ENCODE results near the gene SKIC2.

Gene SKIC2

DNA sequence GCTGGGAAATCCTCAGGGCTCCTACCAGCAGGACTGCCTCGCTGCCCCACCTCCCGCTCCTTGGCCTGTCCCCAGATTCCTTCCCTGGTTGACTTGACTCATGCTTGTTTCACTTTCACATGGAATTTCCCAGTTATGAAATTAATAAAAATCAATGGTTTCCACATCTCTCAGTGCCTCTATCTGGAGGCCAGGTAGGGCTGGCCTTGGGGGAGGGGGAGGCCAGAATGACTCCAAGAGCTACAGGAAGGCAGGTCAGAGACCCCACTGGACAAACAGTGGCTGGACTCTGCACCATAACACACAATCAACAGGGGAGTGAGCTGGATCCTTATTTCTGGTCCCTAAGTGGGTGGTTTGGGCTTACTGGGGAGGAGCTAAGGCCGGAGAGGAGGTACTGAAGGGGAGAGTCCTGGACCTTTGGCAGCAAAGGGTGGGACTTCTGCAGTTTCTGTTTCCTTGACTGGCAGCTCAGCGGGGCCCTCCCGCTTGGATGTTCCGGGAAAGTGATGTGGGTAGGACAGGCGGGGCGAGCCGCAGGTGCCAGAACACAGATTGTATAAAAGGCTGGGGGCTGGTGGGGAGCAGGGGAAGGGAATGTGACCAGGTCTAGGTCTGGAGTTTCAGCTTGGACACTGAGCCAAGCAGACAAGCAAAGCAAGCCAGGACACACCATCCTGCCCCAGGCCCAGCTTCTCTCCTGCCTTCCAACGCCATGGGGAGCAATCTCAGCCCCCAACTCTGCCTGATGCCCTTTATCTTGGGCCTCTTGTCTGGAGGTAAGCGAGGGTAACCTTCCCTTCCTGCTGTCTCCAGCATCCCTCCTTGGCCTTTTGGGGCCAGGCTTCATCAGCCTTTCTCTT lies 13.2 kb upstream of the SKIC2 start, which contains the start of gene CFB:
TSS of gene CFB (plus strand) at position 589 of the 863 bp plus-strand sequence. CDS start at position 716, 127 bp downstream.
- DNase-seq = peak; percentile 75

DNA sequence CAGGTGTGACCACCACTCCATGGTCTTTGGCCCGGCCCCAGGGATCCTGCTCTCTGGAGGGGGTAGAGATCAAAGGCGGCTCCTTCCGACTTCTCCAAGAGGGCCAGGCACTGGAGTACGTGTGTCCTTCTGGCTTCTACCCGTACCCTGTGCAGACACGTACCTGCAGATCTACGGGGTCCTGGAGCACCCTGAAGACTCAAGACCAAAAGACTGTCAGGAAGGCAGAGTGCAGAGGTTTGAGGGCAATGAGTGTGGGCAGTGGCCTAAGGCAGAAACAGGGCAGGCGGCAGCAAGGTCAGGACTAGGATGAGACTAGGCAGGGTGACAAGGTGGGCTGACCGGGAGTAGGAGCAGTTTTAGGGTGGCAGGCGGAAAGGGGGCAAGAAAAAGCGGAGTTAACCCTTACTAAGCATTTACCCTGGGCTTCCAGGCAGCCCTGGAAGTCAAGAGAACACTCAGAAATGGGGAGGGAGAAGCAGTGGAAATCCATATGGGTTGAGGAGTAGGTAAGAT lies 12.5 kb upstream of the SKIC2 start:
- no peak for DNase-seq

GRCh38 chr6:31947070-31947675 lies 11.8 kb upstream of the SKIC2 start:
- DNase-seq = no peak

GRCh38 chr6:31947864-31948263 lies 11.1 kb upstream of the SKIC2 start:
- DNase-seq = no peak

DNA sequence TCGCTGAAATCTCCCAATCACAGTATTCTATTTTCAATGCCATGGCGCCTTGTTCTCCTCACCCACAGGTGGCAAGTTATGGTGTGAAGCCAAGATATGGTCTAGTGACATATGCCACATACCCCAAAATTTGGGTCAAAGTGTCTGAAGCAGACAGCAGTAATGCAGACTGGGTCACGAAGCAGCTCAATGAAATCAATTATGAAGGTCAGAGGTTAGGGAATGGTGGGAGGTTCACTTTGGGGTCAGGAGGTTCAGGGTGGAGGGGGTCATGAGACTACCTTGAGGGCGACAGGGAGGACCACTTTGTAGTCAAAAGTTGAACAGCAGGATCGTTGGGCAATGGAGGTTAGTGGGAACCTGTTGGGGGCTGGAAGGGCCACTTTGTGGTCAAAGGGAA lies 10.7 kb upstream of the SKIC2 start:
- no peak for DNase-seq

DNA sequence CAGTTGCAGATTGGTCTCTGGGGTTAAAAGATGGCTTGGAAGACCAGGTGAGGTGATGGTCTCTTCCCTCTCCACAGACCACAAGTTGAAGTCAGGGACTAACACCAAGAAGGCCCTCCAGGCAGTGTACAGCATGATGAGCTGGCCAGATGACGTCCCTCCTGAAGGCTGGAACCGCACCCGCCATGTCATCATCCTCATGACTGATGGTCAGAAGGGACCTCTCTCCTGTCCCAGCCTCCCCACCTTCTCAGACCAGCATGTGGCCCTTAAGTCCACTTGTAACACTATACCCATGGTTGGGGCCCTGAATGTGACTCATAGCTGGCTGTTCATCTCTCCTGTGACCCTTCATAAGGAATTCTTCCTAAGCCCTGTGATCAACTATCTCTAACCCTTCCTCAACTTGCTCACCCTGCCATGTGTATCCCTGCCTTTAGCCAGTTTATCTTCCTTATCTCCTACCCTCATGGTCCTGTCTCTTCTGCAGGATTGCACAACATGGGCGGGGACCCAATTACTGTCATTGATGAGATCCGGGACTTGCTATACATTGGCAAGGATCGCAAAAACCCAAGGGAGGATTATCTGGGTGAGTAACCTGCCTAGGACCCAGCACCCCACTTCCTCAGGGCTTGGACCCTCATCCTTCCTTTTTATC lies 10.1 kb upstream of the SKIC2 start:
- DNase-seq = no peak

DNA sequence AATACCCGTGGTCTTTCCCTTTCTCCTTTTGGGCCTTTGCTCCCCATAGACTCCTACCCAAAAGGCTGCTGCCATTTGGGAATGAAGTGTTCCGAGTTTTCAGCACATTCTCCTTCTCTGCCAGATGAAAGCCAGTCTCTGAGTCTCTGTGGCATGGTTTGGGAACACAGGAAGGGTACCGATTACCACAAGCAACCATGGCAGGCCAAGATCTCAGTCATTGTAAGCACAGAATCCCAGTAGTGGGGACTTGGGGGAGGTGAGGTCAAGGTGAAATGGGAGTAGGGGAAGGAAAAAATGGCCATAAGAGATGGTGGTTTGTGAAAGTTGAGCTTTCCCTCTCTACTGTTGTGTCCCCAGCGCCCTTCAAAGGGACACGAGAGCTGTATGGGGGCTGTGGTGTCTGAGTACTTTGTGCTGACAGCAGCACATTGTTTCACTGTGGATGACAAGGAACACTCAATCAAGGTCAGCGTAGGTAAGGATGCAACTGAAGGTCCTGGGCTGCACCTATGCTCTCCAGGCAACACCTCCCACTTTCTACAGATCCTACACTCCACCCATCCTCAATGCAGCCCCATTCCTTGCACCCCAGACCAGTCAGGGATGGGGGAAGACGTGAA lies 8.9 kb upstream of the SKIC2 start:
- DNase-seq = no peak

DNA sequence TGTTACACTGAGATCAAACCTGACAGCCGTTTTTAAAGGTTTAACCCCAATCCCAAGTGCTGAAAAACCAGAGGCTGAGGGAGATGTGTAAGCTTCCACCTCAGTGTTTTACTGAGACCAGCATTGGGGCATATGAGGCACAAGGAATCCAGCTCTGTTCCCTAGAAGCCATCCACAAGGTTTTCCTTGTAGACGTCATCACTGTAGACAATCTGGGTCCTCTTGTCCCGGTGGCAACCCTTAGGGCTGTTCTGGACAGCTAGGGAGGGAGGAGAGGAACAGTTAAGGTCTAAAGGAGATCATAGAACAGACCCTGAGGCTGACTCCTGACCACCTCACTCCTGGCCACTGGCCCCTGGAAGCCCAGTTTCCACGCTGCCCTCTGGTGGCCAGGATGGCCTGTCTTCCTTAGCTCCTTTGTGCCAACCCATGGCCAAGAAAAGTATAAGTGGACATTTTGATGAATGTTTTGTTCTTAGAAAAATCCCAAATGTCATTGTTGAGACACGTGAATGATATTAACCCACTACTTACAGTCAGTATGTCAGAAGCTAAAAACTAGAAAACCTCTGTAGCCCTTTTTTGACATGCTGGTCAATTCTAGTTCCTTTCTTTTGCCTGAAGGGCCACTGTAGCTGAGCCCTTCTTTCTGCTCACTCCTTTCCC lies 6.7 kb upstream of the SKIC2 start:
- DNase-seq = peak; percentile 47

DNA sequence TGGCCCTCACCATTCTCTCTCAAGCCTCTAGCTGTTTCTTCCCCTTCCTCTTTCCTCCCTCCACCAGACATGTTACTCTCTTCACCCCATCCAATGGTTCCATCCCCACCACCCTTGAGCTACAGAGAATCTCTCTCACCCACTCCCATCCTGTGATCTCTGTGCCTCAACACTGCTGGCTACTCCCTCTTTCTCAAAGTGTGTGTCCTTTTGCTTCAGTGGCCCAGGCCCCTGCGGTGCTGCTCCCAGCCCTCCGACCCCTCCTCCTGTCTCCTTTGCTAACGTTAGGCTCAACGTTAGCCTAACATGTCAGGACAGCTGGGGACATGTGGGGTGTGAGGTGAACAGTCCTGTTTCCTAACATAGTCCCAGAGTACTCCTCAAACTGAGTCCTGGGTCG lies 6.1 kb upstream of the SKIC2 start:
- DNase-seq = no peak

- DNase-seq = no peak
These were observed 4.5 kb upstream of the SKIC2 start for GRCh38 chr6:31954511-31954910.

DNA sequence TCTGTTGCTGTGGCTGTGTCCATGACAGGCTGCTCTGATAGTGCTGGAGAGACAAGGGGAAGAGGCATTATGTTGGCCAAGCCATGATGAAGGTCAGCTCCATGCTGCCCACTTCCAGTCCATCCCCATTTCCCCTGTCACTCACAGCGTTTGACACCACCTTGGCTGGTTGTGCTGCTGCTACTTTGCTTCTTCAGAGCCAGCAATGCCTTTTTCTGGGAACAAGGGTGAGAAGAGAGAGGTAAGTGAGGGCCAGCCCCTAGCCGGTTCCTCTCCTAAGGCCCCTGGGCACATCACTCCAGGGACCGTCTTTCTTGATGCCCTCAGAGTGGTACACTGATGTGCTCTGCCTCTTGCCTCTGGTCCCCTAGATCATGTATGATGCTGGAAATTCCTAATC lies 2.2 kb upstream of the SKIC2 start:
- no peak for DNase-seq

GRCh38 chr6:31958412-31958740 lies 599 bp upstream of the SKIC2 start:
- no peak for DNase-seq

GRCh38 chr6:31961616-31962015 lies 2.6 kb downstream of the SKIC2 start:
- no peak for DNase-seq

GRCh38 chr6:31963921-31964320 lies 4.9 kb downstream of the SKIC2 start:
- DNase-seq = no peak

GRCh38 chr6:31965700-31966099 lies 6.7 kb downstream of the SKIC2 start:
- no peak for DNase-seq

DNA sequence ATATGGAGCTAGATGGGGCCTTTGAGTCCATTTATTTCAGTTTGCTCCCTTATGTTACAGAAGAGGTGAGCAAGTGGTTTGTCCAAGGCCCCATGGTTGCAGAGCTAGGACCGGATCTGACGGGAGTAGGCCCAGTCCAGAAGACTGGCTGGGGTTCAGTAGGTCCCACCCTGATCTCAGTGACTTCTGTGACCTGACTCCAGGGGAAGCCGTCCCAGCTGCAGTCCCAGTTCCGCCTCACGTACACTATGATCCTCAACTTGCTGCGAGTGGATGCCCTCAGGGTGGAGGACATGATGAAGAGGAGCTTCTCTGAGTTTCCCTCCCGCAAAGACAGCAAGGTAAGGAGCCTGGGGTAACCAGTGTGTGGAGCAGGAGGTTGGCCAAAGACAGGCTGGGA lies 7.5 kb downstream of the SKIC2 start:
- DNase-seq = no peak

GRCh38 chr6:31966997-31967925 lies 8.3 kb downstream of the SKIC2 start:
- DNase-seq = no peak

GRCh38 chr6:31967926-31968320 lies 8.9 kb downstream of the SKIC2 start:
- no peak for DNase-seq

DNA sequence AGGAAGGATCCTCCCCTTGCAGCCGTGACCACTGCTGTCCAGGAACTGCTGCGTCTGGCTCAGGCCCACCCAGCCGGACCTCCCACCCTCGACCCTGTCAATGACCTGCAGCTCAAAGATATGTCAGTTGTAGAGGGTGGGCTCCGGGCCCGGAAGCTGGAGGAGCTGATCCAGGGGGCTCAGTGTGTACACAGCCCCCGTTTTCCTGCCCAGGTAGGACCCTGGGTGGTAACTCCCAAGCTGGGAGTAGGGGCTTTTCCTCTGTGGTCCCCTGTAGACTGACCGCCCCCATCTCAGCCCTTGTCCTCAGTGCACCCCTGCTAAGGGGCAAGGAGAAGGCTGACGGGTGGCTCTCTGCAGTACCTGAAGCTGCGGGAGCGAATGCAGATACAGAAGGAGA lies 9.4 kb downstream of the SKIC2 start:
- DNase-seq = no peak

GRCh38 chr6:31968791-31969711 lies 10.1 kb downstream of the SKIC2 start:
- no peak for DNase-seq

Data from fibroblast of skin of right quadriceps (primary cell).